Measurements from ENCODE around the gene TENT5C. TPM values are rescaled to one million over a fixed set of nuclear protein-coding genes. Genes with fewer than 3 reads are reported as not detected.

Gene TENT5C
- total and polyA plus RNA-seq, 2 of the 8 experiments (the other 6 are each of a cell fraction or from before 2014, with no cell fraction given), result 0.38 to 0.99 TPM

GRCh38 chr1:117621316-117621715 lies 15.5 kb downstream of the TENT5C start:
- CTCF ChIA-PET (ENCODE audit: partially characterized antibody), result interaction anchor here (0.7 to 1.9 kb wide), 3 partner anchors 11 to 134 kb away, joined by 3 to 7 read pairs (median 3); no protein-coding TSS in a partner anchor
- H2BK20ac ChIP-seq (ENCODE audit: low read length), result no peak overlapping the region
- H3K36me3 ChIP-seq (ENCODE audit: control insufficient read depth in 2 of 4, insufficient read depth in 4 of 4, low read length in 3 of 4), result no peaks in the 10 kb centered on the region; a peak in 1 of 8 replicates
- H3K56ac ChIP-seq (replicated peaks; ENCODE audit: insufficient read length, low read depth, low read length), result no peak overlapping the region
- no peak overlapping the region for H4K5ac ChIP-seq (ENCODE audit: insufficient read length, low read depth, low read length)
- no peak for FAIRE-seq
- no peaks in the 10 kb centered on the region for H3K4me1 ChIP-seq (replicated peaks in 1 of 4; ENCODE audit: control insufficient read depth in 3 of 4, insufficient read depth in 4 of 4, low read length in 3 of 4)
- no peak overlapping the region for H3K4ac ChIP-seq (replicated peaks; ENCODE audit: insufficient read length, low read depth, low read length)
- H3K79me2 ChIP-seq (ENCODE audit: control insufficient read depth in 1 of 2, insufficient read depth in 2 of 2, low read length in 2 of 2), result no peaks in the 10 kb centered on the region
- POLR2A ChIA-PET (ENCODE audit: partially characterized antibody), result interaction anchor here (1.2 kb wide), 1 partner anchor 11 kb away, joined by 3 read pairs; no protein-coding TSS in a partner anchor
- no peak overlapping the region for H3K4me3 ChIP-seq (ENCODE audit: extremely low read depth in 1 of 4, insufficient read depth in 2 of 4, low read depth in 3 of 4, low read length in 4 of 4)
- H2AFZ ChIP-seq (ENCODE audit: low read length), result no peak overlapping the region
- no peaks in the 10 kb centered on the region for H3K23me2 ChIP-seq (ENCODE audit: low read depth, low read length)
- no peaks in the 10 kb centered on the region for H3K27me3 ChIP-seq (replicated peaks in 1 of 4; ENCODE audit: control insufficient read depth in 3 of 4, extremely low read depth in 1 of 4, insufficient read depth in 3 of 4, low read length in 3 of 4)
- H3K9ac ChIP-seq (replicated peaks in 1 of 4; ENCODE audit: extremely low read depth in 1 of 4, low read depth in 3 of 4, low read length in 3 of 4), result no peak overlapping the region
- no peak overlapping the region for H3K4me2 ChIP-seq (ENCODE audit: insufficient read depth in 1 of 2, low read depth in 2 of 2, low read length in 2 of 2)
- H3K14ac ChIP-seq (ENCODE audit: insufficient read length), result no peak overlapping the region
- no peak for DNase-seq (ENCODE audit: low read depth in 1 of 2, low spot score in 2 of 2)
- no peak overlapping the region for H4K8ac ChIP-seq (ENCODE audit: extremely low read depth, insufficient read depth, low read length)
- H2AK5ac ChIP-seq (ENCODE audit: low read depth, low read length), result no peak overlapping the region
- H4K91ac ChIP-seq (replicated peaks; ENCODE audit: insufficient read length, low read length), result no peak overlapping the region
- H2BK5ac ChIP-seq (ENCODE audit: low read depth, low read length), result no peak overlapping the region
- 91% methylated on average over 4 of the region's 4 CpGs; no CpG with 5 or more reads in 1 of the 2 experiments for WGBS, 2 experiments (ENCODE audit: extremely low coverage in 1 of 2, insufficient coverage in 1 of 2, insufficient read length in 1 of 2, insufficient replicate concordance in 2 of 2, low coverage in 1 of 2, low lambda C conversion rate in 2 of 2, missing lambda C conversion rate in 1 of 2)
- H2BK12ac ChIP-seq (ENCODE audit: low read depth, low read length), result no peak overlapping the region
- H2BK120ac ChIP-seq (replicated peaks; ENCODE audit: low read depth, low read length), result no peak overlapping the region
- no peaks in the 10 kb centered on the region; the same call in 1 of the 2 replicates for H3K79me1 ChIP-seq (ENCODE audit: low read depth, low read length)
- no peak overlapping the region for H3K23ac ChIP-seq (ENCODE audit: insufficient read length)
- no peak overlapping the region for H2BK15ac ChIP-seq (ENCODE audit: low read length)
- H3K9me3 ChIP-seq (ENCODE audit: insufficient read depth in 2 of 2, low read depth in 1 of 2, low read length in 1 of 2), result no peaks in the 10 kb centered on the region
- H3K27ac ChIP-seq (ENCODE audit: low read depth, low read length), result no peak overlapping the region
- H4K20me1 ChIP-seq (replicated peaks in 1 of 2; ENCODE audit: control insufficient read depth in 1 of 2, insufficient read depth in 2 of 2, low read length in 2 of 2), result no peaks in the 10 kb centered on the region
- no peak overlapping the region for H3K18ac ChIP-seq (ENCODE audit: extremely low read depth, low read length)
- TF ChIP-seq ASH2L (IDR thresholded peaks at IDR 0.05; ENCODE audit: low read length), result no peak
- TF ChIP-seq RXRA (IDR thresholded peaks at IDR 0.05; ENCODE audit: insufficient read depth, low read depth, low read length), result no peak
- TF ChIP-seq TAF1 (IDR thresholded peaks at IDR 0.05; ENCODE audit: low read depth, low read length), result no peak
- TF ChIP-seq SIRT6 (IDR thresholded peaks at IDR 0.05; ENCODE audit: low read length), result no peak
- no peak for TF ChIP-seq TBP (IDR thresholded peaks at IDR 0.05; ENCODE audit: low read depth, low read length)
- TF ChIP-seq TAF7 (optimal IDR thresholded peaks at IDR 0.05; ENCODE audit: borderline replicate concordance, low read depth, low read length), result no peak
- TF ChIP-seq KDM5A (IDR thresholded peaks at IDR 0.05; ENCODE audit: low read length), result no peak
- TF ChIP-seq NANOG (IDR thresholded peaks at IDR 0.05; ENCODE audit: insufficient read depth, low read depth, low read length, poor library complexity, severe bottlenecking), result no peak
- TF ChIP-seq EP300 (IDR thresholded peaks at IDR 0.05; ENCODE audit: borderline replicate concordance in 1 of 2, low read depth in 2 of 2, low read length in 2 of 2), result no peak
- TF ChIP-seq RNF2 (IDR thresholded peaks at IDR 0.05; ENCODE audit: borderline replicate concordance, low read depth, low read length, missing control alignments, poor library complexity, severe bottlenecking), result no peak
- TF ChIP-seq CHD2 (IDR thresholded peaks at IDR 0.05; ENCODE audit: low read length), result no peak
- no peak for TF ChIP-seq MAX (IDR thresholded peaks at IDR 0.05)
- TF ChIP-seq PHF8 (conservative IDR thresholded peaks at IDR 0.05; ENCODE audit: low read depth, low read length), result no peak
- TF ChIP-seq BACH1 (IDR thresholded peaks at IDR 0.05; ENCODE audit: low read length), result no peak
